ENCODE data around the gene RUFY1.

DNA sequence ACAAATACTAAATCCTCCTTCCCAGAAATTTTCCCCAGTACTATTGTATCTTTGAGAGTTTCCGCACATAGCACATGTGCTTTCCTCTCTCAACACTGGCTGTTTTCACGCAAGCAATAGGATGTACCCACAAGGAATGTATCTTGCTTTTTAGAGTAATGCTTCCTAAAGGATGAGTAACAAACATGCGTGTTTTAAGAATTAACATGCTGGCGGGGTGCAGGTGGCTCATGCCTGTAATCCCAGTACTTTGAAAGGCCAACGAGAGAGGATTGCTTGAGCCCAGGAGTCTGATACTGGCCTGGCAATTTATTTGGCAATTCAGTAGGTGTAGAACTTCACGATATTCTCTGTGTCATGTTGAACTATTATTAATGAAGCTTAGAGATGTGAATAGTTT is 4.6 kb downstream of the RUFY1 start:
- TF ChIP-seq, protein P1, sequence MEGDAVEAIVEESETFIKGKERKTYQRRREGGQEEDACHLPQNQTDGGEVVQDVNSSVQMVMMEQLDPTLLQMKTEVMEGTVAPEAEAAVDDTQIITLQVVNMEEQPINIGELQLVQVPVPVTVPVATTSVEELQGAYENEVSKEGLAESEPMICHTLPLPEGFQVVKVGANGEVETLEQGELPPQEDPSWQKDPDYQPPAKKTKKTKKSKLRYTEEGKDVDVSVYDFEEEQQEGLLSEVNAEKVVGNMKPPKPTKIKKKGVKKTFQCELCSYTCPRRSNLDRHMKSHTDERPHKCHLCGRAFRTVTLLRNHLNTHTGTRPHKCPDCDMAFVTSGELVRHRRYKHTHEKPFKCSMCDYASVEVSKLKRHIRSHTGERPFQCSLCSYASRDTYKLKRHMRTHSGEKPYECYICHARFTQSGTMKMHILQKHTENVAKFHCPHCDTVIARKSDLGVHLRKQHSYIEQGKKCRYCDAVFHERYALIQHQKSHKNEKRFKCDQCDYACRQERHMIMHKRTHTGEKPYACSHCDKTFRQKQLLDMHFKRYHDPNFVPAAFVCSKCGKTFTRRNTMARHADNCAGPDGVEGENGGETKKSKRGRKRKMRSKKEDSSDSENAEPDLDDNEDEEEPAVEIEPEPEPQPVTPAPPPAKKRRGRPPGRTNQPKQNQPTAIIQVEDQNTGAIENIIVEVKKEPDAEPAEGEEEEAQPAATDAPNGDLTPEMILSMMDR (IDR thresholded peaks at IDR 0.05): no peak
- TF ChIP-seq POLR2A (IDR thresholded peaks at IDR 0.05): no peak

Measured in right lobe of liver (tissue), 4 donors.